ENCODE measurements around the gene PHLPP2. TPM values are rescaled to one million over a fixed set of nuclear protein-coding genes. Genes with fewer than 3 reads are reported as not detected.

PHLPP2 gene
- total RNA-seq, 2 donors from 2014 or later: 12.4 to 12.8 TPM

GRCh38 chr16:71672125-71672524 is 52.4 kb downstream of the PHLPP2 start:
- Mint-ChIP-seq H3K4me3 (no peak overlapping the region), H3K9me3 (no peaks in the 10 kb centered on the region), H3K36me3 (ENCODE audit: low read depth) (peaks cover 70% of the 10 kb centered on the region), H3K4me1 (peaks cover 19% of the 10 kb centered on the region), H3K27ac (no peak overlapping the region), H3K27me3 (ENCODE audit: insufficient read depth) (no peaks in the 10 kb centered on the region)
- Histone ChIP-seq H3K9ac (ENCODE audit: extremely low read depth, low read length, poor library complexity, severe bottlenecking) (no peak overlapping the region), H3K27ac (ENCODE audit: low read depth, low read length) (no peak overlapping the region), H3K4me1 (ENCODE audit: control insufficient read depth, insufficient read depth, low read length) (no peaks in the 10 kb centered on the region), H3K27me3 (ENCODE audit: control insufficient read depth, insufficient read depth, low read length, poor library complexity, severe bottlenecking) (no peaks in the 10 kb centered on the region), H3K4me3 (ENCODE audit: low read length) (no peak overlapping the region), H3K36me3 (ENCODE audit: control insufficient read depth, insufficient read depth, low read length) (peaks cover 76% of the 10 kb centered on the region), H3K9me3 (ENCODE audit: control insufficient read depth, low read length) (peaks cover 7% of the 10 kb centered on the region)
- DNase-seq: no peak
- no peak for TF ChIP-seq CTCF (conservative IDR thresholded peaks at IDR 0.05)
- WGBS, 2 experiments (ENCODE audit: insufficient coverage in 1 of 2, insufficient read length in 1 of 2): 77% methylated on average over 3 of the region's 3 CpGs; no CpG with 5 or more reads in 1 of the 2 experiments

GRCh38 chr16:71671165-71671564 is 53.3 kb downstream of the PHLPP2 start:
- WGBS, 2 experiments (ENCODE audit: insufficient coverage in 1 of 2, insufficient read length in 1 of 2): 87 to 100% methylated on average over 1 to 2 of the region's 3 CpGs
- no peak overlapping the region for H3K9ac ChIP-seq (ENCODE audit: extremely low read depth, low read length, poor library complexity, severe bottlenecking)
- H3K9me3 ChIP-seq (ENCODE audit: control insufficient read depth, low read length): peaks cover 7% of the 10 kb centered on the region
- peaks cover 82% of the 10 kb centered on the region for H3K36me3 ChIP-seq (ENCODE audit: control insufficient read depth, insufficient read depth, low read length)
- H3K27me3 ChIP-seq (ENCODE audit: control insufficient read depth, insufficient read depth, low read length, poor library complexity, severe bottlenecking): no peaks in the 10 kb centered on the region
- no peak overlapping the region for H3K27ac Mint-ChIP-seq
- no peak overlapping the region for H3K4me3 ChIP-seq (ENCODE audit: low read length)
- no peak overlapping the region for H3K4me3 Mint-ChIP-seq
- DNase-seq: no peak
- peaks cover 76% of the 10 kb centered on the region for H3K36me3 Mint-ChIP-seq (ENCODE audit: low read depth)
- H3K27me3 Mint-ChIP-seq (ENCODE audit: insufficient read depth): no peaks in the 10 kb centered on the region
- no peaks in the 10 kb centered on the region for H3K9me3 Mint-ChIP-seq
- TF ChIP-seq CTCF (conservative IDR thresholded peaks at IDR 0.05): no peak
- no peaks in the 10 kb centered on the region for H3K4me1 ChIP-seq (ENCODE audit: control insufficient read depth, insufficient read depth, low read length)
- peaks cover 22% of the 10 kb centered on the region for H3K4me1 Mint-ChIP-seq
- no peak overlapping the region for H3K27ac ChIP-seq (ENCODE audit: low read depth, low read length)

- H3K36me3 ChIP-seq (ENCODE audit: control insufficient read depth, insufficient read depth, low read length): peaks cover 83% of the 10 kb centered on the region
- 89 to 98% methylated on average over 3 of the region's 4 CpGs for WGBS, 2 experiments (ENCODE audit: insufficient coverage in 1 of 2, insufficient read length in 1 of 2)
- Mint-ChIP-seq H3K4me1 (peaks cover 22% of the 10 kb centered on the region), H3K27ac (no peak overlapping the region), H3K4me3 (no peak overlapping the region), H3K36me3 (ENCODE audit: low read depth) (peaks cover 77% of the 10 kb centered on the region), H3K9me3 (no peaks in the 10 kb centered on the region), H3K27me3 (ENCODE audit: insufficient read depth) (no peaks in the 10 kb centered on the region)
- no peaks in the 10 kb centered on the region for H3K27me3 ChIP-seq (ENCODE audit: control insufficient read depth, insufficient read depth, low read length, poor library complexity, severe bottlenecking)
- peaks cover 7% of the 10 kb centered on the region for H3K9me3 ChIP-seq (ENCODE audit: control insufficient read depth, low read length)
- H3K4me1 ChIP-seq (ENCODE audit: control insufficient read depth, insufficient read depth, low read length): no peaks in the 10 kb centered on the region
- no peak overlapping the region for H3K27ac ChIP-seq (ENCODE audit: low read depth, low read length)
- DNase-seq: no peak
- no peak overlapping the region for H3K9ac ChIP-seq (ENCODE audit: extremely low read depth, low read length, poor library complexity, severe bottlenecking)
- no peak for TF ChIP-seq CTCF (conservative IDR thresholded peaks at IDR 0.05)
- no peak overlapping the region for H3K4me3 ChIP-seq (ENCODE audit: low read length)
Measured at GRCh38 chr16:71670537-71670936, 54.0 kb downstream of the PHLPP2 start.
